ENCODE results near the gene DFFA. TPM values are rescaled to one million over a fixed set of nuclear protein-coding genes. Genes with fewer than 3 reads are reported as not detected.

Gene DFFA
- total and polyA plus RNA-seq, 2 donors (not counting 1 experiment from before 2014, with no cell fraction given), result 27.8 to 33.5 TPM

GRCh38 chr1:10450836-10451235 is 21.5 kb downstream of the DFFA start:
- H3K27me3 ChIP-seq (ENCODE audit: control insufficient read depth, insufficient read depth, low read length), result no peaks in the 10 kb centered on the region
- TF ChIP-seq EZH2 (IDR thresholded peaks at IDR 0.05; ENCODE audit: low read length, missing control alignments) (no peak), CTCF (conservative IDR thresholded peaks at IDR 0.05 in 1 of 2, IDR thresholded peaks at IDR 0.05 in 1 of 2; ENCODE audit: low read depth in 1 of 2, low read length in 2 of 2) (no peak)
- H3K4me3 ChIP-seq (replicated peaks in 1 of 4; ENCODE audit: control extremely low read depth in 1 of 4, insufficient read depth in 1 of 4, low read depth in 3 of 4, low read length in 4 of 4), result no peak overlapping the region
- H3K9me3 ChIP-seq (ENCODE audit: control insufficient read depth, insufficient read depth, low read depth, low read length), result no peaks in the 10 kb centered on the region
- no peak overlapping the region for H3K9ac ChIP-seq (ENCODE audit: insufficient read depth, low read length)
- DNase-seq (ENCODE audit: low read depth in 2 of 2), result no peak
- peak overlapping the region; percentile 68 for H3K4me2 ChIP-seq (ENCODE audit: extremely low read depth, insufficient read depth, low read length)
- H2AFZ ChIP-seq (ENCODE audit: low read length), result no peak overlapping the region
- peak overlapping the region; percentile 39 for H3K27ac ChIP-seq (ENCODE audit: insufficient read depth, low read length)
- H3K79me2 ChIP-seq (ENCODE audit: control insufficient read depth, insufficient read depth, low read length), result no peaks in the 10 kb centered on the region
- H4K20me1 ChIP-seq (ENCODE audit: control insufficient read depth, extremely low read depth, insufficient read depth, low read length), result no peaks in the 10 kb centered on the region
- H3K4me1 ChIP-seq (ENCODE audit: control insufficient read depth, extremely low read depth, insufficient read depth, low read length), result peaks cover 2% of the 10 kb centered on the region
- H3K36me3 ChIP-seq (ENCODE audit: control insufficient read depth, insufficient read depth, low read length), result no peaks in the 10 kb centered on the region

- H3K4me1 ChIP-seq (ENCODE audit: control insufficient read depth, extremely low read depth, insufficient read depth, low read length), result peaks cover 2% of the 10 kb centered on the region
- H3K4me2 ChIP-seq (ENCODE audit: extremely low read depth, insufficient read depth, low read length), result peak overlapping the region; percentile 68
- H3K79me2 ChIP-seq (ENCODE audit: control insufficient read depth, insufficient read depth, low read length), result no peaks in the 10 kb centered on the region
- H3K36me3 ChIP-seq (ENCODE audit: control insufficient read depth, insufficient read depth, low read length), result no peaks in the 10 kb centered on the region
- H2AFZ ChIP-seq (ENCODE audit: low read length), result no peak overlapping the region
- H3K27ac ChIP-seq (ENCODE audit: insufficient read depth, low read length), result peak overlapping the region; percentile 39
- no peaks in the 10 kb centered on the region for H3K9me3 ChIP-seq (ENCODE audit: control insufficient read depth, insufficient read depth, low read depth, low read length)
- TF ChIP-seq EZH2 (IDR thresholded peaks at IDR 0.05; ENCODE audit: low read length, missing control alignments), result no peak
- no peak for TF ChIP-seq CTCF (conservative IDR thresholded peaks at IDR 0.05 in 1 of 2, IDR thresholded peaks at IDR 0.05 in 1 of 2; ENCODE audit: low read depth in 1 of 2, low read length in 2 of 2)
- H3K9ac ChIP-seq (ENCODE audit: insufficient read depth, low read length), result no peak overlapping the region
- H4K20me1 ChIP-seq (ENCODE audit: control insufficient read depth, extremely low read depth, insufficient read depth, low read length), result no peaks in the 10 kb centered on the region
- no peak for DNase-seq (ENCODE audit: low read depth in 2 of 2)
- no peaks in the 10 kb centered on the region for H3K27me3 ChIP-seq (ENCODE audit: control insufficient read depth, insufficient read depth, low read length)
- H3K4me3 ChIP-seq (replicated peaks in 1 of 4; ENCODE audit: control extremely low read depth in 1 of 4, insufficient read depth in 1 of 4, low read depth in 3 of 4, low read length in 4 of 4), result no peak overlapping the region
These were observed 22.0 kb downstream of the DFFA start for GRCh38 chr1:10450156-10450814.

GRCh38 chr1:10449751-10450150 is 22.6 kb downstream of the DFFA start, which contains the start of gene CORT:
Gene CORT, plus strand, starts transcription at chr1:10450031. Its CDS starts 193 bp downstream, at chr1:10450224.
- Histone ChIP-seq H3K4me2 (ENCODE audit: extremely low read depth, insufficient read depth, low read length) (peak within 1 kb of the TSS; percentile 68), H3K27me3 (ENCODE audit: control insufficient read depth, insufficient read depth, low read length) (no peaks in the 10 kb centered on the region), H3K9ac (ENCODE audit: insufficient read depth, low read length) (no peak within 1 kb of the TSS), H3K27ac (ENCODE audit: insufficient read depth, low read length) (peak within 1 kb of the TSS; percentile 39), H3K9me3 (ENCODE audit: control insufficient read depth, insufficient read depth, low read depth, low read length) (no peaks in the 10 kb centered on the region), H3K79me2 (ENCODE audit: control insufficient read depth, insufficient read depth, low read length) (no peaks in the 10 kb centered on the region), H2AFZ (ENCODE audit: low read length) (no peak within 1 kb of the TSS), H4K20me1 (ENCODE audit: control insufficient read depth, extremely low read depth, insufficient read depth, low read length) (no peaks in the 10 kb centered on the region), H3K4me3 (replicated peaks in 1 of 4; ENCODE audit: control extremely low read depth in 1 of 4, insufficient read depth in 1 of 4, low read depth in 3 of 4, low read length in 4 of 4) (no peak within 1 kb of the TSS), H3K36me3 (ENCODE audit: control insufficient read depth, insufficient read depth, low read length) (no peaks in the 10 kb centered on the region), H3K4me1 (ENCODE audit: control insufficient read depth, extremely low read depth, insufficient read depth, low read length) (peaks cover 2% of the 10 kb centered on the region)
- no peak for DNase-seq (ENCODE audit: low read depth in 2 of 2)
- no peak for TF ChIP-seq EZH2 (IDR thresholded peaks at IDR 0.05; ENCODE audit: low read length, missing control alignments)
- TF ChIP-seq CTCF (conservative IDR thresholded peaks at IDR 0.05 in 1 of 2, IDR thresholded peaks at IDR 0.05 in 1 of 2; ENCODE audit: low read depth in 1 of 2, low read length in 2 of 2), result no peak
